Motor neuron (in vitro differentiated cells): ENCODE results near the gene HSPG2. TPM values are rescaled to one million over a fixed set of nuclear protein-coding genes. Genes with fewer than 3 reads are reported as not detected.
A peak's percentile ranks its signal among the peaks of the same experiment; 100 is the strongest.
"Not testable (repeated sequence)": the region's sequence is repeated elsewhere in the genome, so short reads cannot be mapped to it uniquely, and the experiment has no call there.

ENCODE experiments used
- ATAC-seq, 8 experiments: fragments of 200-7000 bp; cut with Tn5 transposase; replicated peaks in 6 of 8; 2 replicates each; pipeline ENCODE4 v1.8.0; 2021; ENCODE audit warnings: mild to moderate bottlenecking in 8 of 8, moderate library complexity in 8 of 8
- H3K27ac ChIP-seq, 2 donors: fragments of 250-450 bp; sonication (Bioruptor Pico); 2 replicates each; pipeline ENCODE4 v1.9.0; 2021; ENCODE audit warnings: antibody characterized with exemption in 2 of 2, mild to moderate bottlenecking in 2 of 2, moderate library complexity in 1 of 2
- H3K4me1 ChIP-seq, 2 donors: fragments of 250-450 bp; sonication (Bioruptor Pico); replicated peaks in 1 of 2; 2 replicates each; pipeline ENCODE4 v1.6.1; 2021; ENCODE audit warnings: antibody characterized with exemption in 2 of 2, mild to moderate bottlenecking in 2 of 2, moderate library complexity in 1 of 2
- H3K4me3 ChIP-seq, 5 donors: fragments of 250-450 bp; sonication (Bioruptor Pico); 2 replicates each; pipeline ENCODE4 v1.9.0; 2021; ENCODE audit warnings: antibody characterized with exemption in 5 of 5, mild to moderate bottlenecking in 5 of 5, moderate library complexity in 4 of 5
- WGBS, 10 experiments: fragments of 450-650 bp; shearing (Covaris generic); methylation state at CpG; one replicate each; pipeline ENCODE4 v1.0.0; 2022; 5-methylcytosine and 5-hydroxymethylcytosine counted together
- in situ Hi-C, 9 experiments: fragments of 400-800 bp; cut with MboI; loops; one replicate each; pipeline ENCODE4 v1.15.0; 2021; ENCODE audit warnings: low sequenced_read_pairs in 9 of 9, low pct_unique_long_range_greater_than_20kb in 2 of 9; ENCODE audit not compliant: unreplicated experiment in 9 of 9
- total RNA-seq, 8 experiments: library from RNA; unstranded; fragments of 300-600 nt; gene quantifications; 2 replicates each; pipeline versions ENCODE4 v1.2.3 to v1.2.4, GENCODE V29; 2022

HSPG2 gene
- total RNA-seq, 8 experiments from 2014 or later = 5.8 to 47.9 (median 12.8) TPM

DNA sequence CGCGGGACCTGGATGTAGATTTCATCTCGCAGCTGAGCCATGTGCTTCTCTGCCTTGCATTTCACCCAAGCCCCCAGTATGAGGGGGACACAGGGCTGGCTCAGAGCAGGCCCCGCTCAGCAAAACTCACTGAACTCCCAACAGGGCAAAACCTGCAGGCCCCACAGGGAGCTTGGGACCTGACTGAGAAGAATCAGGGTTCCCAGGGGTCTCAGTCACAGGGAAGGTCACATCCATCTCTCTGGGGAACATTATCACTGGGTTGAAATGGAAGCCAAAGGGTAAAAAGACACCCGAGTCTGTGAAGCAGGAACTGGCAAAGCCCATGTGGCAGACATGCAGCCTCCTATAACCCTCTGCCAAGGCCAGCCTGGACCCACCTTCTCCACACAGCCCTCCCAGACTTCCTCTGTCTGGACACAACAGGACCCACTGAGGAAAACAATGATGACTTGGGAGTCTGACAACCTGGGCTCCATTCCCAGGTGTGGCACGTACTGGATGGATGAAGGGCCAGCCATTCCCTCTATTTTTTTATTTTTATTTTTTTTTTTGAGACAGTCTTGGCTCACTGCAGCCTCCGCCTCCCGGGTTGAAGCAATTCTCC, 11.7 kb downstream of the HSPG2 start:
- no peak overlapping the region for H3K27ac ChIP-seq
- no peak overlapping the region for H3K4me3 ChIP-seq
- peaks cover 0 to 26% of the 10 kb centered on the region in 2 donors for H3K4me1 ChIP-seq
- no peak for ATAC-seq
- WGBS, 10 experiments = 71 to 100% (median 85%) methylated on average over 1 to 7 of the region's 8 CpGs; no CpG with 5 or more reads in 2 of the 10 experiments
- in situ Hi-C loops = no loop called here

DNA sequence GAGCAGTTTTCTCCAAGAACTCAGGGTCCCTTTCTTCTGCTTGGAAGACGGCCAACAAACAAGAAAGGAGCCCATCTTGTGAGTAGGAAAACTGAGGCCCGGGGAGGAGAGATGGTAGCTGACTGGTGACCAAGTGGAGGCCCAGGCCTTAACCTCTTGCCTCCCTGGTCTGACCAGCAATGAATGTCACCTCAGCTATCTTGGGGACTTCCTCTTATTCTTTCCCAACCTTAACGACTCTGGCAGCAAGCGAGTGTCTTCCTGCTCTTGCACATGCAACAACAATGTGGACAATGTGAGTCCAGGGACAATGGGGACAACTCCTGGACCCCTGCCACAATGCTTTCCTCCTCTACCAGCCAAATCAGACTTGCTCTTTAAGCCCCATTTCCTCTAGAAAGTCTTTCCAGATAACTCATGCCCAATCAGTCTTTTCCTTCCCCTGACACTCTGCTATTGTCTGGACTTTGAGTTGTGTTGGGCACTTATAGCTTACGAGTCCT, 12.6 kb downstream of the HSPG2 start:
- Histone ChIP-seq H3K27ac (no peak overlapping the region), H3K4me3 (no peak overlapping the region), H3K4me1 (peaks cover 0 to 22% of the 10 kb centered on the region in 2 donors)
- 38 to 88% (median 79%) methylated on average over 1 to 5 of the region's 5 CpGs; no CpG with 5 or more reads in 4 of the 10 experiments for WGBS, 10 experiments
- in situ Hi-C loops = no loop called here
- no peak for ATAC-seq

GRCh38 chr1:21922090-21923013, 14.8 kb downstream of the HSPG2 start:
- in situ Hi-C loops = no loop called here
- no peak overlapping the region for H3K27ac ChIP-seq
- H3K4me3 ChIP-seq = no peak overlapping the region
- peaks cover 0 to 14% of the 10 kb centered on the region in 2 donors for H3K4me1 ChIP-seq
- no peak for ATAC-seq
- 56 to 100% (median 73%) methylated on average over 1 to 8 of the region's 15 CpGs; no CpG with 5 or more reads in 3 of the 10 experiments for WGBS, 10 experiments

- WGBS, 10 experiments = 23 to 92% (median 54%) methylated on average over 2 to 7 of the region's 11 CpGs; no CpG with 5 or more reads in 3 of the 10 experiments
- Histone ChIP-seq H3K4me3 (no peak overlapping the region), H3K27ac (no peak overlapping the region), H3K4me1 (peaks cover 0 to 8% of the 10 kb centered on the region in 2 donors)
- in situ Hi-C loops = no loop called here
- ATAC-seq = peak in 4 of 8 experiments; percentile 18 to 41 (median 28)
These were observed 15.8 kb downstream of the HSPG2 start for GRCh38 chr1:21921100-21921875.

DNA sequence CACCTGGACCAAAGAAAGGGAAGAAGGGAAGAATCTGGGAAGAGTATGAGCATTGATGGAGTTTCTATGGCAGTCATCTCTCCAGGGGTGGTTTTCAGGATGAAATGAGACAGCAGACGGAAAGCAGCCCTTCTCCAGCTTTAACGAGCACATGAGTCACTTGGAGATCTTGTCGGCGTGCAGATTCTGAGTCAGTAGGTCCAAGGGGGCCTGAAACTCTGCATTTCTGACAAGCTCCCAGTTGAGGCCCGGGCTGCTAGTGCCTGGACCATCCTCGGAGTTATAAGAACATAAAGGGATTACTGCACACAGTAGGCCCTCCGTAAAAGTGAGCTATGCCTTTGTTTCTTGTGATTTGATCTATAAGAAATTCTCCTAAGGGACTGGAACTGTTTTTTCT, 17.6 kb downstream of the HSPG2 start:
- peak in 2 of 8 experiments; percentile 27 to 52 for ATAC-seq
- 0 to 96% (median 89%) methylated on average over 1 to 7 of the region's 7 CpGs for WGBS, 10 experiments
- Histone ChIP-seq H3K27ac (no peak overlapping the region), H3K4me1 (peaks cover 0 to 10% of the 10 kb centered on the region in 2 donors), H3K4me3 (no peak overlapping the region)
- in situ Hi-C loops = no loop called here

DNA sequence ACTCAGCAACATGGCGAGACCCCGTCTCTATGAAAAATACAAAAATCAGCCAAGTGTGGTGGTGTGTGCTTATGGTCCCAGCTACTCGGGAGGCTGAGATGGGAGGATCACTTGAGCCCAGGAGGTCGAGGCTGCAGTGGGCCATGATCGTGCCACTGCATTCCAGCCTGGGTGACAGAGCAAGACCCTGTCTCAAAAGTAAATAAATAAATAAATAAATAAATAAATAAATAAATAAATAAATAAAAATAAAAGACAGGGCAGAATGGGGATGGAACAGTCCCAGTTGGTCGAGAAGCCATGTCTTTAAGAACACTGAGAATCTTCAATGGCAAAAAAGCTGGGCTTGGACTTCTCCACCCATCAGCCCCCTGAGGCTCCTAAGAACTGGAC, 19.9 kb downstream of the HSPG2 start:
- in situ Hi-C loops, H3K4me3 ChIP-seq, H3K27ac ChIP-seq, ATAC-seq: not testable (repeated sequence)
- WGBS, 10 experiments = 82 to 100% (median 90%) methylated on average over 2 to 6 of the region's 6 CpGs; no CpG with 5 or more reads in 2 of the 10 experiments
- peaks cover 5 to 23% of the 10 kb centered on the region in 2 donors for H3K4me1 ChIP-seq

- 47 to 100% (median 93%) methylated on average over 2 to 20 of the region's 20 CpGs; no CpG with 5 or more reads in 1 of the 10 experiments for WGBS, 10 experiments
- Histone ChIP-seq H3K4me3 (no peak overlapping the region), H3K27ac (no peak overlapping the region), H3K4me1 (peaks cover 5 to 22% of the 10 kb centered on the region in 2 donors)
- no peak for ATAC-seq
- in situ Hi-C loops = no loop called here
These were observed 20.5 kb downstream of the HSPG2 start for GRCh38 chr1:21916447-21917238.

DNA sequence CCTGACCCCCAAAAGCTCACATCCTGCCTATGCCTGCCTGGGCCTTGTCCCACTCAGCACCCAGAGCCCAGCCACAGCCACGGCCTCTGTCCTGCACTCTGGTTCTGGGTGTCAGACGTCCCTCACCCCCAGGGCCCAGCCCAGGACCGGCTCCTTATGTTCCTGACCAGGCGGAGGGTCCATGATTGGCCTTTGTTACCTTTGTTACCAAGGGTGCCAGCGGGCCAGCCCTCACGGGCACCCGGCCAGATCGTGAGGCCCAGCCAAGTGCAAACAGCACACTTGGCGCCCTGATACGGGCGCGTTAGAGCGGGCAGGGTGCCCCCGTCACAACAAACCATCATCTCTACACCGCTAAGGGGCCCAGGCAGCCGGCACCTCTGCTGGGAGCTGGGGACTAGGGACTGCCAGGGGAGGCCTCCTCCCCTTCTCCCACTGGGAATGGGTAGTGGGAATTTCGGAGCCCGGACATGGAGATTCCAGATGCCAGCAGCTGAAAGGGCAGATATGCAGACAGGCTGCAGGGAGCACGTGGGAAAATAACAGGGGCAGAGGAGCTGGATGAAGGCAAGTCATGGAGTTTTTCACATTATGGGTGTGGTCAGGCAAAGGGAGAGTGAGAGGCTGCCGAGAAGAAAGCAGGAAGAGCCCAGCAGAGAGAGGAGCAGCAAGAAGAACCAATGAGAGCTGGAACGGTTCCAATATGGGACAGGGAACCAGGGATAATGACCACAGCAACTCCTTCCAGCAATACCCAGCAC, 22.1 kb downstream of the HSPG2 start:
- in situ Hi-C loops = no loop called here

GRCh38 chr1:21914450-21914849, 22.7 kb downstream of the HSPG2 start:
- in situ Hi-C loops = no loop called here
- H3K4me1 ChIP-seq = peaks cover 5 to 38% of the 10 kb centered on the region in 2 donors
- 76 to 100% (median 86%) methylated on average over 1 to 3 of the region's 5 CpGs; no CpG with 5 or more reads in 3 of the 10 experiments for WGBS, 10 experiments
- no peak overlapping the region for H3K4me3 ChIP-seq
- ATAC-seq = no peak
- H3K27ac ChIP-seq = no peak overlapping the region

More for the DNA sequence above, 22.1 kb downstream of the HSPG2 start:
- 0 to 85% (median 55%) methylated on average over 1 to 12 of the region's 21 CpGs for WGBS, 10 experiments
- Histone ChIP-seq H3K27ac (no peak overlapping the region), H3K4me3 (no peak overlapping the region), H3K4me1 (peaks cover 5 to 32% of the 10 kb centered on the region in 2 donors)
- peak in 4 of 8 experiments; percentile 45 to 84 (median 52) for ATAC-seq

DNA sequence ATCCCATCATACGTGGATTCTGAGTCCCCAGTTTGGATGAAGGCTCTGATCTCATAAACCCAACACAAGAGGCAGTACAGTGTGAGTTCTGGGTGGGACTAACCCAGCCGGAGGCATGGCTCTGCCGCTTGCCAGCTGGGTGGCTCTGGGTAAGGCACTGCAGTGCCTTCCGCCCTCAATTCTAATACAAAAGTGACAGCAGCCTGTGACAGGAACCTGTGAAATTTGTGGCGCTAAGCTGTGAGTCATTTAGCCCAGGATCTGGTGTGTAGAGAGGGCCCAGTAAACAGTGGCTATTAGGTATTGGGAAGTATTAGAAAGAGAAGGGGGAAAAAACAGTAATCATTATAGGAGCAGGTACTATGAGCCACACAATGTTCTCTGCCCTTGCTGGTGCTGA, 23.3 kb downstream of the HSPG2 start:
- ATAC-seq = peak in 6 of 8 experiments; percentile 9 to 61 (median 44)
- Histone ChIP-seq H3K4me3 (no peak overlapping the region), H3K4me1 (peaks cover 5 to 38% of the 10 kb centered on the region in 2 donors), H3K27ac (no peak overlapping the region)
- in situ Hi-C loops = no loop called here
- WGBS, 10 experiments = 20 to 90% (median 80%) methylated on average over 1 to 5 of the region's 5 CpGs; no CpG with 5 or more reads in 5 of the 10 experiments

GRCh38 chr1:21913258-21913657, 23.9 kb downstream of the HSPG2 start:
- in situ Hi-C loops = no loop called here
- peaks cover 5 to 38% of the 10 kb centered on the region in 2 donors for H3K4me1 ChIP-seq
- H3K4me3 ChIP-seq = no peak overlapping the region
- 40 to 89% (median 80%) methylated on average over 1 to 7 of the region's 8 CpGs; no CpG with 5 or more reads in 5 of the 10 experiments for WGBS, 10 experiments
- no peak overlapping the region for H3K27ac ChIP-seq
- no peak for ATAC-seq
